Heart right ventricle (tissue), 16 donors: Measurements from ENCODE around the gene RMI2. TPM values are rescaled to one million over a fixed set of nuclear protein-coding genes. Genes with fewer than 3 reads are reported as not detected.

Source experiments
- ATAC-seq, 8 donors: fragments of 200-7000 bp; cut with Tn5 transposase; one replicate each; pipeline ENCODE4 v1.9.1; 2020; ENCODE audit warnings: mild to moderate bottlenecking in 8 of 8, moderate library complexity in 8 of 8, moderate number of reproducible peaks in 1 of 8
- DNase-seq, 2 donors: peaks; one replicate each; pipeline ENCODE4 v3.0.0-alpha.2; 2020
- H3K27ac ChIP-seq, 10 donors: fragments of 200-600 bp; sonication (generic) in 2 of 10; one replicate each; pipeline versions ENCODE4 v1.5.0 to v1.8.0; 2020 to 2022; ENCODE audit warnings: mild to moderate bottlenecking in 3 of 10
- H3K27me3 ChIP-seq, 7 donors: fragments of 200-600 bp; one replicate each; pipeline ENCODE4 v1.8.0; 2021 to 2022; ENCODE audit warnings: mild to moderate bottlenecking in 2 of 7
- H3K36me3 ChIP-seq, 9 donors: fragments of 200-600 bp; sonication (generic) in 1 of 9; one replicate each; pipeline versions ENCODE4 v1.5.0 to v1.8.0; 2020 to 2022; ENCODE audit warnings: mild to moderate bottlenecking in 2 of 9
- H3K4me1 ChIP-seq, 9 donors: fragments of 200-600 bp; sonication (generic) in 1 of 9; one replicate each; pipeline versions ENCODE4 v1.5.0 to v1.8.0; 2020 to 2022; ENCODE audit warnings: mild to moderate bottlenecking in 4 of 9
- H3K4me3 ChIP-seq, 10 donors: fragments of 200-600 bp; sonication (generic) in 2 of 10; one replicate each; pipeline versions ENCODE4 v1.5.0 to v1.8.0; 2020 to 2022; ENCODE audit warnings: mild to moderate bottlenecking in 7 of 10, moderate library complexity in 2 of 10
- H3K9me3 ChIP-seq, 11 donors: fragments of 200-600 bp in 10 of 11; sonication (generic) in 2 of 11; one replicate each; pipeline versions ENCODE4 v1.5.0 to v1.8.0; 2013 to 2022; ENCODE audit warnings: mild to moderate bottlenecking in 2 of 11, control low read depth in 1 of 11, moderate library complexity in 1 of 11
- CTCF ChIP-seq, 9 donors: fragments of 200-600 bp; sonication (generic) in 2 of 9; IDR thresholded peaks; one replicate each; pipeline versions ENCODE4 v1.5.0 to v1.8.0; 2021 to 2022; ENCODE audit warnings: antibody characterized with exemption in 9 of 9, mild to moderate bottlenecking in 5 of 9, moderate library complexity in 1 of 9
- WGBS, 2 donors: extraction: QIAGEN DNeasy Blood & Tissue Kit; methylation state at CpG; one replicate each; pipeline ENCODE4 v1.1.7; 2013; ENCODE audit warnings: inconsistent platforms in 1 of 2; 5-methylcytosine and 5-hydroxymethylcytosine counted together
- intact Hi-C, 10 donors: fragments of 100-400 bp; cut with DNase I; formaldehyde crosslinking; loops; one replicate each; pipeline versions ENCODE4 v1.11.1 to v1.14.2; 2022
- polyA plus RNA-seq, 2 donors: library from polyadenylated mRNA; stranded (reverse); fragments of 200-250 nt; gene quantifications; one replicate each; pipeline ENCODE4 v1.2.3, GENCODE V29; 2013
- total RNA-seq, 10 donors: library from RNA; stranded (reverse); fragmentation: NEBNext Ultra II Directional in 3 of 10; extraction: Animal tissue kit (Norgen Biotek cat#: 25700) in 3 of 10; gene quantifications; one replicate each; pipeline versions ENCODE4 v1.2.1 to v1.2.4, GENCODE V29; 2021 to 2023
- donor health status: Arrhythmogenic right ventricular cardiomyopathy.
- donor health status: ischemic (EF 13 %, LVEDD 7.1; RV severe dilation, severe dysfunction).
- donor health status: healthy with polysubstance abuse.
- donor health status: DM: no; HTN: yes; CAD: no.
- donor health status: DM: no; HTN: no; CAD: no.
- donor health status: ischemic (EF 25% LVEDD 6.9; RV normal size, moderate dysfunction).
- donor health status: ischemic (EF 25% LVEDD 5.7; RV mildly dilated, moderate dysfunction).
- donor health status: healthy.
- donor health status: DM: yes; HTN: yes; CAD: no.
- donor health status: Ischemic cardiomyopathy.
- donor health status: ischemic (EF 35%, LVEDD 5.7; RV mildly dilated, moderate dysfunction).
- donor health status: nonischemic (EF 11% LVEDD 7.7; RV severe dilation, severe dysfunction).
- donor health status: DM: yes; HTN: yes; CAD: no.
- donor health status: PGD.
- donor health status: ischemic (EF 29% LVEDD 5.4; RV normal size, mild dysfunction).
- donor health status: nonischemic (EF 23%, LVEDD 6.1; RV moderate dilation, normal function).

The RMI2 gene
- total and polyA plus RNA-seq, 12 donors = 0.22 to 3.8 (median 1.1) TPM

GRCh38 chr16:11326737-11327276, 18.5 kb upstream of the RMI2 start:
- Histone ChIP-seq H3K9me3 (no peaks in the 10 kb centered on the region), H3K27me3 (no peaks in the 10 kb centered on the region), H3K36me3 (no peaks in the 10 kb centered on the region), H3K4me3 (no peak overlapping the region), H3K4me1 (peaks cover 0 to 51% (median 16%) of the 10 kb centered on the region in 9 donors), H3K27ac (peak overlapping the region in 3 of 10 donors; percentile 19 to 78 (median 48))
- intact Hi-C loops = no loop called here
- no peak for TF ChIP-seq CTCF (IDR thresholded peaks at IDR 0.05)
- ATAC-seq (no peak), DNase-seq (no peak)
- 92 to 94% methylated on average over 9 of the region's 9 CpGs for WGBS, 2 donors

GRCh38 chr16:11327277-11328171, 17.7 kb upstream of the RMI2 start:
- DNase-seq = peak in 1 of 2 donors; percentile 29
- peaks cover 0 to 51% (median 16%) of the 10 kb centered on the region in 9 donors for H3K4me1 ChIP-seq
- no peaks in the 10 kb centered on the region for H3K36me3 ChIP-seq
- peak in 6 of 8 donors; percentile 23 to 67 (median 46) for ATAC-seq
- peak overlapping the region in 3 of 10 donors; percentile 48 to 78 (median 51) for H3K27ac ChIP-seq
- no peaks in the 10 kb centered on the region for H3K9me3 ChIP-seq
- TF ChIP-seq CTCF (IDR thresholded peaks at IDR 0.05) = no peak
- H3K4me3 ChIP-seq = no peak overlapping the region
- no peaks in the 10 kb centered on the region for H3K27me3 ChIP-seq
- intact Hi-C loops = no loop called here
- 87% methylated on average over 23 of the region's 23 CpGs for WGBS, 2 donors

- DNase-seq = peak; percentile 61 to 81
- 38 to 40% methylated on average over 12 of the region's 12 CpGs for WGBS, 2 donors
- Histone ChIP-seq H3K27me3 (no peaks in the 10 kb centered on the region), H3K36me3 (no peaks in the 10 kb centered on the region), H3K9me3 (no peaks in the 10 kb centered on the region), H3K27ac (peak overlapping the region in 6 of 10 donors; percentile 7 to 78 (median 30)), H3K4me1 (peaks cover 0 to 51% (median 16%) of the 10 kb centered on the region in 9 donors), H3K4me3 (peak overlapping the region in 1 of 10 donors; percentile 2)
- TF ChIP-seq CTCF (IDR thresholded peaks at IDR 0.05) = no peak
- intact Hi-C loops = no loop called here
- peak; percentile 76 to 91 (median 86) for ATAC-seq
These were observed 16.8 kb upstream of the RMI2 start for GRCh38 chr16:11328172-11329070.

GRCh38 chr16:11329071-11329491, 16.2 kb upstream of the RMI2 start:
- H3K9me3 ChIP-seq = no peaks in the 10 kb centered on the region
- DNase-seq (no peak), ATAC-seq (no peak)
- H3K36me3 ChIP-seq = no peaks in the 10 kb centered on the region
- H3K27ac ChIP-seq = peak overlapping the region in 5 of 10 donors; percentile 2 to 68 (median 20)
- peak overlapping the region in 1 of 10 donors; percentile 2 for H3K4me3 ChIP-seq
- no peaks in the 10 kb centered on the region for H3K27me3 ChIP-seq
- WGBS, 2 donors = 22% methylated on average over 6 of the region's 6 CpGs
- no peak for TF ChIP-seq CTCF (IDR thresholded peaks at IDR 0.05)
- H3K4me1 ChIP-seq = peaks cover 0 to 51% (median 16%) of the 10 kb centered on the region in 9 donors
- intact Hi-C loops = no loop called here
